ENCODE results near the gene FBXO41. TPM values are rescaled to one million over a fixed set of nuclear protein-coding genes. Genes with fewer than 3 reads are reported as not detected.

The FBXO41 gene
- total and polyA plus RNA-seq, 4 donors = 0.06 to 0.51 (median 0.38) TPM

DNA sequence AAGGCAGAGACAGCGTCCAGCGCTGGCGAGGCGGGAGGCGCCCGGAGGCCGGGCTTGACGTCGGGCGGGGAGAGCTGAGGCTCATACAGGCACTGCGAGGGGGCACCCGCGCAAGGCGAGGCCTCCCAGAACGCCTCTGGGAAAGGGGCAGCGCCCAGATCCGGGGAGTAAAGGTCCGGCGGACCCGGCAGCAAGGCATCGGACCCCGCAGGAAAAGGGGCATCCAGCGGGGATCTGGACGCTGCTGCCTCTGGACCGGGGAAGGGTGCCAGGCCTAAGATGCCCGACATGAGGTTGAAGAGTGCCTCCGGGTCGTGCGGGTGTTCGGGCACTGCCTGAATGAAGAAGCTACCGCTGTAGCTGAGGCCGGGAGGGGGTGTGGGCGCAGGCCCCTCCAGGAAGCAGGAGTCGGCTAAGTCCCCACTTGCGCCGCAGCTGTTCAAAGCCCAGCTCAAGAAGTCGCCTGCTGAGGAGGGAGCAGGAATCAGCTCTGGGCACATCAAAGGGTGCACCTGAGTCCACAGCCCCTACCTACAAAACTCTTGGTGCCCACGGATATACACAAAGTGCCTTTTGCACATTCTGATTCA, 8.1 kb upstream of the FBXO41 start:
- no peak overlapping the region for H3K9ac ChIP-seq (ENCODE audit: low read depth in 1 of 2, low read length in 2 of 2)
- no peak for DNase-seq (ENCODE audit: low spot score)
- H3K36me3 ChIP-seq (ENCODE audit: control insufficient read depth in 4 of 4, insufficient read depth in 3 of 4, low read depth in 1 of 4, low read length in 3 of 4) = no peaks in the 10 kb centered on the region
- peaks cover 0 to 32% (median 14%) of the 10 kb centered on the region in 4 donors for H3K27me3 ChIP-seq (ENCODE audit: control insufficient read depth in 4 of 4, insufficient read depth in 4 of 4, low read length in 3 of 4)
- H3K9me3 ChIP-seq (ENCODE audit: control insufficient read depth in 4 of 4, low read length in 3 of 4) = peaks cover 0 to 3% (median 0%) of the 10 kb centered on the region in 4 donors
- H3K27ac ChIP-seq (ENCODE audit: low read depth in 1 of 2, low read length in 2 of 2) = no peak overlapping the region
- peaks cover 6 to 17% (median 13%) of the 10 kb centered on the region in 4 donors for H3K4me1 ChIP-seq (ENCODE audit: control insufficient read depth in 4 of 4, insufficient read depth in 4 of 4, low read length in 3 of 4)
- no peak overlapping the region for H3K4me3 ChIP-seq (ENCODE audit: low read depth in 1 of 3, low read length in 3 of 3)
- no peak for TF ChIP-seq TAF1 (conservative IDR thresholded peaks at IDR 0.05)
- TF ChIP-seq, protein P1, sequence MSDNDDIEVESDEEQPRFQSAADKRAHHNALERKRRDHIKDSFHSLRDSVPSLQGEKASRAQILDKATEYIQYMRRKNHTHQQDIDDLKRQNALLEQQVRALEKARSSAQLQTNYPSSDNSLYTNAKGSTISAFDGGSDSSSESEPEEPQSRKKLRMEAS (IDR thresholded peaks at IDR 0.05) = no peak
- TF ChIP-seq JUND (IDR thresholded peaks at IDR 0.05) = no peak
- TF ChIP-seq, protein P2, sequence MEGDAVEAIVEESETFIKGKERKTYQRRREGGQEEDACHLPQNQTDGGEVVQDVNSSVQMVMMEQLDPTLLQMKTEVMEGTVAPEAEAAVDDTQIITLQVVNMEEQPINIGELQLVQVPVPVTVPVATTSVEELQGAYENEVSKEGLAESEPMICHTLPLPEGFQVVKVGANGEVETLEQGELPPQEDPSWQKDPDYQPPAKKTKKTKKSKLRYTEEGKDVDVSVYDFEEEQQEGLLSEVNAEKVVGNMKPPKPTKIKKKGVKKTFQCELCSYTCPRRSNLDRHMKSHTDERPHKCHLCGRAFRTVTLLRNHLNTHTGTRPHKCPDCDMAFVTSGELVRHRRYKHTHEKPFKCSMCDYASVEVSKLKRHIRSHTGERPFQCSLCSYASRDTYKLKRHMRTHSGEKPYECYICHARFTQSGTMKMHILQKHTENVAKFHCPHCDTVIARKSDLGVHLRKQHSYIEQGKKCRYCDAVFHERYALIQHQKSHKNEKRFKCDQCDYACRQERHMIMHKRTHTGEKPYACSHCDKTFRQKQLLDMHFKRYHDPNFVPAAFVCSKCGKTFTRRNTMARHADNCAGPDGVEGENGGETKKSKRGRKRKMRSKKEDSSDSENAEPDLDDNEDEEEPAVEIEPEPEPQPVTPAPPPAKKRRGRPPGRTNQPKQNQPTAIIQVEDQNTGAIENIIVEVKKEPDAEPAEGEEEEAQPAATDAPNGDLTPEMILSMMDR (IDR thresholded peaks at IDR 0.05; ENCODE audit: low read depth, low read length, missing input control) = no peak
- TF ChIP-seq RXRA (IDR thresholded peaks at IDR 0.05) = no peak
- TF ChIP-seq HNF4G (IDR thresholded peaks at IDR 0.05) = no peak
- TF ChIP-seq, protein P3, sequence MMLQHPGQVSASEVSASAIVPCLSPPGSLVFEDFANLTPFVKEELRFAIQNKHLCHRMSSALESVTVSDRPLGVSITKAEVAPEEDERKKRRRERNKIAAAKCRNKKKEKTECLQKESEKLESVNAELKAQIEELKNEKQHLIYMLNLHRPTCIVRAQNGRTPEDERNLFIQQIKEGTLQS (IDR thresholded peaks at IDR 0.05) = no peak
- no peak for TF ChIP-seq NR2F2 (IDR thresholded peaks at IDR 0.05)
- no peak for TF ChIP-seq FOXA1 (IDR thresholded peaks at IDR 0.05)
- TF ChIP-seq GABPA (IDR thresholded peaks at IDR 0.05 in 1 of 2, conservative IDR thresholded peaks at IDR 0.05 in 1 of 2) = no peak
- TF ChIP-seq SP1 (IDR thresholded peaks at IDR 0.05) = no peak
- TF ChIP-seq EGR1 (IDR thresholded peaks at IDR 0.05; ENCODE audit: low read depth in 2 of 2) = no peak
- no peak for TF ChIP-seq RAD21 (IDR thresholded peaks at IDR 0.05)
- TF ChIP-seq YY1 (IDR thresholded peaks at IDR 0.05) = no peak
- TF ChIP-seq HNF4A (conservative IDR thresholded peaks at IDR 0.05) = no peak
- WGBS = 6% methylated on average over 38 of the region's 38 CpGs

DNA sequence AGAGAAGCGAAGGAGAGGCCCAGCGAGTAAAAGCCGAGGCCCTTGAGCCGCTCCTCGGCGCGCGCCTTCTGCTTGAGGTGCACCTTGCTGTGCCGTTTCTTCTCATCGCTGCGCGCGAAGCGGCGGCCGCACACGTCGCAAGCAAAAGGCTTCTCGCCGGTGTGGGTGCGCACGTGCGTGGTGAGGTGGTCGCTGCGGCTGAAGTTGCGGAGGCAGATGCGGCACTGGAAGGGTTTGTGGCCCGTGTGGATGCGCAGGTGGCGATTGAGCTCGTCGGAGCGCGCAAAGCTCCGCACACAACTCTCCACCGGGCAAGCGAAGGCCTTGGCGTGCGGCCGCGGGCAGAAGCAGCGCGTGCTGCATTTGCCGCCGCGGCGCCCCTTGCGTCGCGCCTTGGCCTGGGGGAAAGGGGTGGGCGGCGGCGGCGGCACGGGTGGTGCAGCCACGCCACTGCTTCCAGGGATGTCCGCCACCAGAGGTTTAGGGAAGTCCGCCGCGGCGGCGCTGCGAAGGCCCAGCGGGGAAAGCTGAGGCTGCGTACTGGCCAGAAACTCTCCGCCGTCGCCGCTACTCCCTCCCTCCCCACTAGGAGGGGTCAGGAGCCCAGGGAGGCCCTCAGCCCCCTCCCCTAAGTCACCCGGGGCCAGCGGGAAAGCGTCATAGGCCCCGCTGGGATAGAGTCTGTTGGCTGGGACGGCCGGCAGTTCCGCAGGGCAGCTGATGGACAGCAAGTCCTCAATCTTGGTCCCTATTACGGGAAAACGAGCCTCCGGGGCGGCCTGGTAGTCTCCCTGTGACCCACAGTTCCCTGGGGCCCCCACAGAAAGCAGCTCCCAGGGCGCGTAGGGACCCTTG, 7.4 kb upstream of the FBXO41 start:
- no peaks in the 10 kb centered on the region for H3K36me3 ChIP-seq (ENCODE audit: control insufficient read depth in 4 of 4, insufficient read depth in 3 of 4, low read depth in 1 of 4, low read length in 3 of 4)
- no peak overlapping the region for H3K9ac ChIP-seq (ENCODE audit: low read depth in 1 of 2, low read length in 2 of 2)
- TF ChIP-seq HNF4A (conservative IDR thresholded peaks at IDR 0.05) (no peak), JUND (IDR thresholded peaks at IDR 0.05) (no peak)
- TF ChIP-seq, protein P4, sequence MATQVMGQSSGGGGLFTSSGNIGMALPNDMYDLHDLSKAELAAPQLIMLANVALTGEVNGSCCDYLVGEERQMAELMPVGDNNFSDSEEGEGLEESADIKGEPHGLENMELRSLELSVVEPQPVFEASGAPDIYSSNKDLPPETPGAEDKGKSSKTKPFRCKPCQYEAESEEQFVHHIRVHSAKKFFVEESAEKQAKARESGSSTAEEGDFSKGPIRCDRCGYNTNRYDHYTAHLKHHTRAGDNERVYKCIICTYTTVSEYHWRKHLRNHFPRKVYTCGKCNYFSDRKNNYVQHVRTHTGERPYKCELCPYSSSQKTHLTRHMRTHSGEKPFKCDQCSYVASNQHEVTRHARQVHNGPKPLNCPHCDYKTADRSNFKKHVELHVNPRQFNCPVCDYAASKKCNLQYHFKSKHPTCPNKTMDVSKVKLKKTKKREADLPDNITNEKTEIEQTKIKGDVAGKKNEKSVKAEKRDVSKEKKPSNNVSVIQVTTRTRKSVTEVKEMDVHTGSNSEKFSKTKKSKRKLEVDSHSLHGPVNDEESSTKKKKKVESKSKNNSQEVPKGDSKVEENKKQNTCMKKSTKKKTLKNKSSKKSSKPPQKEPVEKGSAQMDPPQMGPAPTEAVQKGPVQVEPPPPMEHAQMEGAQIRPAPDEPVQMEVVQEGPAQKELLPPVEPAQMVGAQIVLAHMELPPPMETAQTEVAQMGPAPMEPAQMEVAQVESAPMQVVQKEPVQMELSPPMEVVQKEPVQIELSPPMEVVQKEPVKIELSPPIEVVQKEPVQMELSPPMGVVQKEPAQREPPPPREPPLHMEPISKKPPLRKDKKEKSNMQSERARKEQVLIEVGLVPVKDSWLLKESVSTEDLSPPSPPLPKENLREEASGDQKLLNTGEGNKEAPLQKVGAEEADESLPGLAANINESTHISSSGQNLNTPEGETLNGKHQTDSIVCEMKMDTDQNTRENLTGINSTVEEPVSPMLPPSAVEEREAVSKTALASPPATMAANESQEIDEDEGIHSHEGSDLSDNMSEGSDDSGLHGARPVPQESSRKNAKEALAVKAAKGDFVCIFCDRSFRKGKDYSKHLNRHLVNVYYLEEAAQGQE (IDR thresholded peaks at IDR 0.05) = peak; percentile 52
- H3K27ac ChIP-seq (ENCODE audit: low read depth in 1 of 2, low read length in 2 of 2) = no peak overlapping the region
- WGBS = 5% methylated on average over 82 of the region's 82 CpGs
- peak overlapping the region in 1 of 3 donors; percentile 26 for H3K4me3 ChIP-seq (ENCODE audit: low read depth in 1 of 3, low read length in 3 of 3)
- DNase-seq (ENCODE audit: low spot score) = no peak
- peaks cover 6 to 17% (median 13%) of the 10 kb centered on the region in 4 donors for H3K4me1 ChIP-seq (ENCODE audit: control insufficient read depth in 4 of 4, insufficient read depth in 4 of 4, low read length in 3 of 4)
- peaks cover 0 to 3% (median 0%) of the 10 kb centered on the region in 4 donors for H3K9me3 ChIP-seq (ENCODE audit: control insufficient read depth in 4 of 4, low read length in 3 of 4)
- peaks cover 0 to 30% (median 12%) of the 10 kb centered on the region in 4 donors for H3K27me3 ChIP-seq (ENCODE audit: control insufficient read depth in 4 of 4, insufficient read depth in 4 of 4, low read length in 3 of 4)

All from liver (tissue), 9 donors.